ENCODE results near the gene RHBDL1.
"Not testable (repeated sequence)": the region's sequence is repeated elsewhere in the genome, so short reads cannot be mapped to it uniquely, and the experiment has no call there.

The RHBDL1 gene

DNA sequence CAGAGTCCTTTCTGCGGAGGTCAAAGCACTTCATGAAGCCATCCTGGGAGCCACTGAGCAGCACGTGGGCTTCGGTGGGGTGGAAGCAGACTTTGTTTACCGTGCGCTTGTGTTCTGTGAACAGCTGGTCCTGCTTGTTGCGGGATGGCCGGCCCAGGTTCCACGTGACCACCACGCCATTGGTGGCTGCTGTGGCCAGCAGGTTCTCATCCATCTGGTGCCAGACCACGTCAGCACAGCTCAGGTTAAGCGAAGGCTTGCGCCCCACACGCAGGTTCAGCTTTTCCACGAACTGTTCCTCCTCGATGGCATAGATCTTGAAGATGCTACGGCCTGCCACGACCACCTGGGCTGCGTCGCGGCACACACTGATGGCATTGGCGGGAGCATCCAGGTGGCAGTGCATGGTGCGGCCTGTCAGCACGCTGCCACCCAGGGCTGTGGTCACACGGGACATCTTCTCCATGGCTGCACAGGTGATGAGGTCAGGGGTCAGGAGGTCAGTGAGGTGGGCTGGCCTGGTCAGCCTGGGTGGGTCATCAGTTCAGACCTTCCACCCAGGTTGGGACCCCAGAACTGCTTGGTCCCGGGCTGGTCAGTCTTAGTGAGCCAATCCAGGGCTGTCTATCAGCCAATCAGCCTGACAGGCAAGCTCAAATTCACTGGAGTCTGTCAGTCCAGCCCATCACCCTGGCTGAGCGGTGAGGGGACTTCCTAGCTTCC, 13.9 kb downstream of the RHBDL1 start:
- no peaks in the 10 kb centered on the region for H3K36me3 Mint-ChIP-seq
- peak overlapping the region; percentile 86 for H3K4me3 Mint-ChIP-seq
- peaks cover 20% of the 10 kb centered on the region for H3K4me1 Mint-ChIP-seq
- H3K27me3 Mint-ChIP-seq: peaks cover 2% of the 10 kb centered on the region
- no peak for ATAC-seq (ENCODE audit: low read depth)
- peak overlapping the region; percentile 74 for H3K27ac Mint-ChIP-seq
- H3K9me3 Mint-ChIP-seq: no peaks in the 10 kb centered on the region
- DNase-seq (ENCODE audit: low spot score in 2 of 2): no peak

- not testable (repeated sequence) for DNase-seq (ENCODE audit: low spot score in 2 of 2); ATAC-seq (ENCODE audit: low read depth); H3K9me3 Mint-ChIP-seq; H3K27me3 Mint-ChIP-seq; H3K27ac Mint-ChIP-seq; H3K36me3 Mint-ChIP-seq
- peak overlapping the region; percentile 68 for H3K4me3 Mint-ChIP-seq
- H3K4me1 Mint-ChIP-seq: peaks cover 29% of the 10 kb centered on the region
Measured at GRCh38 chr16:691242-691641, 15.8 kb downstream of the RHBDL1 start.

DNA sequence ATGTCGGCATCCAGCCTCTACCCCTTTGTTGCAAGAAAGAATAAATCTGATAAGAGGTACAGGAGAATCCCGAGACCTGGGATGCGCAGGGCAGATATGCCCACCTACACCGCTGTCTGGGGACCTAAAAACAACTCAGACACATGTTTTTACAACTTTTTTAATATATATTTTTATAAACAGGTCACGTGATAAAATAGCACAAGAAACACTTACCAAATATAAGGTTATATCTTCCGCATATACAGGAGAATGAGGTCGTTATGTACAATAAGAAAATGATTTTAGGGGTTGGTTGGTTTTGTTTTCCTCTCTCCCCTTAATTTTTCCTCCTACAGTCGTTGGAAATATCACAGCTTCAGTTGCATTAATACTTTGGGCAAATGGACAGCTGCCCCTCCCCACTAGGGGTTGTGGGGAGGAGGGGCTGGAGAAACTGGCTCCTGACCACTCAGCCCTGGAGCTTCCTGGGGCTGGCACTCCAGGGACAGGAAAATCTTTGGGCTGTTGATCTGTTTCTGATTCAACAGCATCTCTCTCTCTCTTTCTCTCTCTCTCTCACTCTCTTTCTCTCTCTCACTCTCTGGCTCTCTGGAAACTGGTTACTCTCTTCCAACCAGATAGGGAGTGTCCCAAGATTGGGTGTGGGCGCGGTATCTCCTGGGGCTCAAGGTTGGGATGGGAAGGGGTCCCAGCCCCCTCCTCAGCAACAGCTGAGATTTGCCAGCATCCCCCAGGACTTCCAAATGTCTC, 17.1 kb downstream of the RHBDL1 start:
- peaks cover 29% of the 10 kb centered on the region for H3K4me1 Mint-ChIP-seq
- H3K9me3 Mint-ChIP-seq: no peaks in the 10 kb centered on the region
- ATAC-seq (ENCODE audit: low read depth) (no peak), DNase-seq (ENCODE audit: low spot score in 2 of 2) (no peak)
- H3K36me3 Mint-ChIP-seq: no peaks in the 10 kb centered on the region
- peaks cover 6% of the 10 kb centered on the region for H3K27me3 Mint-ChIP-seq
- H3K4me3 Mint-ChIP-seq: peak overlapping the region; percentile 18
- no peak overlapping the region for H3K27ac Mint-ChIP-seq

DNA sequence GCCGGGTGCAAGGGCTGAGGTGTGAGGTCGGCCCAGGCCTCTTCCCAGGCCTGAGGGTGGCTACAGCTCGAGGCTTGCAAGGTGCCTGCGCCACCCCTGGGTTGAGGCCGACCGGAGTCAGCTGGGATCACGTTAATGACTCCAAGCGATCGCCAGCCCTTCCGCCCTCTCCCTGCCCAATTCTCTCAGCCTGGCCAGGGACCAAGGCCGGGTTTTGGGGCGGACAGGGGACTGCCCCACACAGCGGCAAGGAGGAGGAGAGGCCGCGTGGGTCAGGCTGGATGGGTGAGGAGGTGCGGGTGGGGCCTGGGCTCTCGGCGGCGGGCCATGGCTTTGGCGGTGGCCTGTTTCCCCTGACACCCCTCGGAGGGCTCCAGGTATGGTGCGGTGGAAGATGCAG, 17.9 kb downstream of the RHBDL1 start:
- Mint-ChIP-seq H3K9me3 (no peaks in the 10 kb centered on the region), H3K36me3 (no peaks in the 10 kb centered on the region), H3K4me1 (peaks cover 29% of the 10 kb centered on the region), H3K4me3 (peak overlapping the region; percentile 80), H3K27me3 (peaks cover 6% of the 10 kb centered on the region), H3K27ac (no peak overlapping the region)
- DNase-seq (ENCODE audit: low spot score in 2 of 2): no peak
- ATAC-seq (ENCODE audit: low read depth): no peak

DNA sequence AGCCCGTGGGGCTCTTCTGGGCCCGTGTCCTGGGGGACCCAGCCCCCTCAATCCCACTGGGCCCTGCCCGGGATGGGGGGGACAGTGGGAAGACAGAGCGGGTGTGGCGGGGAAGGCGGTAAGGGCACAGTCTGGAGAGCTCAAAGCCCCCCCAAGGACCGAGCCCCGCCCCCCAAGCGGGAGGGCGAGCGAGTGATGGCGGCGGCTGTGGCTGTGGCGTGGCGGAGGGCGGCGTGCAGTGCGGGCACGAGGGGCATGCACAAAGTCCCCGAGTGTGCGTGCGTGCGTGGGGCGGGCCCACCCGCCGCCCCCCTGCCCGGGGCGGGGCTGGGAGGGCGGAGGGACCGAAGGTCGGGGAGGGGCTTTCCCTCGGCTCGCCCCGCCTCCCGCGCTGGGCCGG, 18.3 kb downstream of the RHBDL1 start:
- peaks cover 28% of the 10 kb centered on the region for H3K4me1 Mint-ChIP-seq
- peak; percentile 47 for ATAC-seq (ENCODE audit: low read depth)
- H3K9me3 Mint-ChIP-seq: no peaks in the 10 kb centered on the region
- DNase-seq (ENCODE audit: low spot score in 2 of 2): no peak
- H3K27ac Mint-ChIP-seq: no peak overlapping the region
- no peaks in the 10 kb centered on the region for H3K36me3 Mint-ChIP-seq
- peak overlapping the region; percentile 80 for H3K4me3 Mint-ChIP-seq
- peaks cover 6% of the 10 kb centered on the region for H3K27me3 Mint-ChIP-seq

DNA sequence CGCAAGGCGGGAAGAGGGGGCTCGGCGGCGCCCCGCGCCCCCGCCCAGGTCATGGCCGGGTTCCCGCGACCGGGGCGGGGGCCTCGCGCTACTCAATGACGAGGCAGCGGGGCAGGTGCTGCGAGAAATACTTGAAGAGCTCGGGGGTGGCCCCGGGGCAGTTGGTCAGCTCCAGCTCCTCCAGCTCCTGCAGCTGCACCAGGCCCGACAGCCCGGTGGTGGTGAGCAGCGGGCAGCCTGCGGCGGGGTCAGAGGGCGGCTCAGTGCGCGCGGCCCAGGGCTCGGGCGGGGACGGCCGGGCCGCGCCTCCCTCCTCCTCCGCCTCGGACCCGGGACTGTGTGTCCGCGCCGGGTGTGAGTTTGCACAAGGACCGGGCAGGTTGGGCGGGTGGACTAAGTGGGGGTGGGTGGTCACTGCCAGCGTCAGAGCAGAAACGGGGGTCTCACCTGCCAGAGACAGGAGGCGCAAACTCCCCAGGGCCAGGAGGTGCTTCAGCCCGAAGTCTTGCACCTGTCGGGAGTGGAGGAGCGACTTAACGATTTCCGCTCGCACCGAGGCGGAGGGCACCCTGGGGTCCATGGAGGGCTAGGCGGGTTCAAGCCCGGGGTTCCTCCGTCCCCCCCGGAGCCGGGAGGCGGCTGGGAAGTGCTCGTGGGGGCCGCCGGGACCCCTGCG, 18.9 kb downstream of the RHBDL1 start:
- peak overlapping the region; percentile 74 for H3K4me3 Mint-ChIP-seq
- H3K27me3 Mint-ChIP-seq: peaks cover 6% of the 10 kb centered on the region
- H3K4me1 Mint-ChIP-seq: peaks cover 25% of the 10 kb centered on the region
- no peaks in the 10 kb centered on the region for H3K36me3 Mint-ChIP-seq
- H3K9me3 Mint-ChIP-seq: no peaks in the 10 kb centered on the region
- no peak for ATAC-seq (ENCODE audit: low read depth)
- no peak overlapping the region for H3K27ac Mint-ChIP-seq
- no peak for DNase-seq (ENCODE audit: low spot score in 2 of 2)

DNA sequence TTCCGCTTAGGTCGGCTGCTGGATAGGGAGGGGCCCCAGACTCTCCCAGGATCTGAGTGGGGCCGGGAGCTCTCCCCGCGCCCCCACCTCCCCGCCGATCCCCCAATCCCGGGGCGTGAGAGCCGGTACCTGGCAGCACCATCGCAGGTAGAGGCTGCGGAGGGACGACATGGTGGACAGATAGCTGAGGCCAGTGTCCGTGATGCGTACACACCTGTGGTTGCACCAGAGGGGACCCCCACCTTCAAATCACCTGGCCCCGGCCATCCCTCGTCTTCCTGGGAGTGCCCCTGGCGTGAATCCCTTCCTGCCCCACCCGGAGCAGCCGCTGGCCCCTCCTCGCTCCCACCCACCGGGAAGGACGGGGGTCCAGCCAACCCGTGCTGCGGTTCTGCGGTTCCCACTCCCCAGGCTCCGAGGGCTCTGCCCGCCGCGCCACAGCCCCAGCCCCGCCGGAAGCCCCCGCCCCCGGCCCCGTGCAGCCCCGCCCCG, 19.4 kb downstream of the RHBDL1 start:
- no peaks in the 10 kb centered on the region for H3K36me3 Mint-ChIP-seq
- H3K27ac Mint-ChIP-seq: no peak overlapping the region
- H3K27me3 Mint-ChIP-seq: peaks cover 6% of the 10 kb centered on the region
- no peak for ATAC-seq (ENCODE audit: low read depth)
- no peaks in the 10 kb centered on the region for H3K9me3 Mint-ChIP-seq
- H3K4me1 Mint-ChIP-seq: peaks cover 21% of the 10 kb centered on the region
- peak overlapping the region; percentile 47 for H3K4me3 Mint-ChIP-seq
- no peak for DNase-seq (ENCODE audit: low spot score in 2 of 2)

DNA sequence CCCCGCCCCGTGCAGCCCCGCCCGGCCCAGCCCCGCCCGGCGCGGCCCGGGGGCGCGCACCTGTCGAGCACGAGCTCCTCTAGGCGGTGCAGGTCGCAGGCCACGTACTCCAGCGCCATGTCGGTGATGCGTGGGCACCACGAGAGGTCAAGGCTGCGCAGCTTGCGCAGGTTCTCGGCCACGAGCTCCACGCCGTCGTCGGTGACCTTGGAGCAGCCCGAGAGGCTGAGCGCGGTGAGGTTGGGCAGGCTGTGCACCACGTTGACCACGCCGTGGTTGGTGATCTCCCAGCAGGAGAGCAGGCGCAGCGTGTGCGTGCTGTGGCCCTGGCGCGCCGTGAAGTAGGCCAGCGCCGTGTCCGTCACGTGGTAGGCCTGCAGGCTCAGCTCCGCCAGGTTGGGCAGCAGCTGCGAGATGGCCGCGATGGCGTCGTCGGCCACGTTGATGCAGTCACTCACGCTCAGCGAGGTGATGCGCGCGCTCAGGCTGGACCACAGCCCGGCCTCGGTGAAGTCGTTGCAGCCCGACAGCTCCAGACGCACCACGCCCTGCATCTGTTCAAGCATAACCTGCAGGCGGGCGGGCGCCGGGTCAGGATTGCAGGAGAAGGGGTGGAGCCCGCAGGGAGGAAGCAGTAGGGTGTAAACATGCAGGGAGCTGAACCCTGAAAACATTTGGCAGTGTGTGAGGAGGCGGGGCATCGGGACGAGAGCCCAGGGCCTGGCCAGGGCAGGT, 20.1 kb downstream of the RHBDL1 start:
- H3K4me1 Mint-ChIP-seq: peaks cover 18% of the 10 kb centered on the region
- H3K27me3 Mint-ChIP-seq: peaks cover 6% of the 10 kb centered on the region
- ATAC-seq (ENCODE audit: low read depth) (peak; percentile 72), DNase-seq (ENCODE audit: low spot score in 2 of 2) (no peak)
- no peaks in the 10 kb centered on the region for H3K36me3 Mint-ChIP-seq
- no peak overlapping the region for H3K27ac Mint-ChIP-seq
- H3K9me3 Mint-ChIP-seq: no peaks in the 10 kb centered on the region
- peak overlapping the region; percentile 78 for H3K4me3 Mint-ChIP-seq

DNA sequence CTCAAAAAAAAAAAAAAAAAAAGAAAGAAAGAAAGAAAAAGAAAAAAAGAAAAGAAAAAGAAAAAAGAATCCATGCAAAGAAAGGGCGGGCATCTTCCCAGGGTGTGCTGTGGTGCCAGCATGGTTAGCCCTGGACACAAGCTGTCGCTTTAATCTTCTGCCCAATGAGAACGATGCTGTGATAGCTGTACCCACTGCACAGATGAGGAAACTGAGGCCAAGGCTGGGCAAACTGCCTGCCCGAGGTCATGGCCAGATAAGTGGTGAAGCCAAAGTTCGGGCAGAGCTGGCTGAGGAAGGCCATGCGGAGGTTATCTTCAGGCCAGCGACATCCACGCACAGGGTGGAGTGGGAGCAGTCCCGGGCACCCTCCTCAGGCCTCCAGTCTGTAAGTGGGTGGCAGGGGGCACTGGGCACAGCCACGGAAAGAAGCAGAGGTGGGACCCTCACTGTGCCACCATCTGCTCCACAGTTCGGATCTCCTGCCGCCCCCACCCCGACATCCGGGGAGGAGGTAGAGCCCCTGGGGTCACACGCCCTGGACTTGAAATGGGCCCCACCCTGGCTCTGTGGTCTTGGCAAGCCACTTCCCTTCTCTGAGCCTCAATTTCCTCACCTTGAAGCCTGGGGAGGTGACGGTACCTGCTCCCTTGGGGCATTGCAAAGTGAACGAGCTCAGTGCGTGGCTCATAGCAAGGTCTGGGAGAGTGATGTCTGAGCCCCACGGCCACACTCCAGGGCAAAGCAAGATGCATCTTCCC, 23.6 kb downstream of the RHBDL1 start:
- peaks cover 10% of the 10 kb centered on the region for H3K4me1 Mint-ChIP-seq
- no peak for DNase-seq (ENCODE audit: low spot score in 2 of 2)
- ATAC-seq (ENCODE audit: low read depth): no peak
- H3K27me3 Mint-ChIP-seq: peaks cover 16% of the 10 kb centered on the region
- H3K4me3 Mint-ChIP-seq: peak overlapping the region; percentile 11
- H3K27ac Mint-ChIP-seq: no peak overlapping the region
- H3K9me3 Mint-ChIP-seq: no peaks in the 10 kb centered on the region
- no peaks in the 10 kb centered on the region for H3K36me3 Mint-ChIP-seq

DNA sequence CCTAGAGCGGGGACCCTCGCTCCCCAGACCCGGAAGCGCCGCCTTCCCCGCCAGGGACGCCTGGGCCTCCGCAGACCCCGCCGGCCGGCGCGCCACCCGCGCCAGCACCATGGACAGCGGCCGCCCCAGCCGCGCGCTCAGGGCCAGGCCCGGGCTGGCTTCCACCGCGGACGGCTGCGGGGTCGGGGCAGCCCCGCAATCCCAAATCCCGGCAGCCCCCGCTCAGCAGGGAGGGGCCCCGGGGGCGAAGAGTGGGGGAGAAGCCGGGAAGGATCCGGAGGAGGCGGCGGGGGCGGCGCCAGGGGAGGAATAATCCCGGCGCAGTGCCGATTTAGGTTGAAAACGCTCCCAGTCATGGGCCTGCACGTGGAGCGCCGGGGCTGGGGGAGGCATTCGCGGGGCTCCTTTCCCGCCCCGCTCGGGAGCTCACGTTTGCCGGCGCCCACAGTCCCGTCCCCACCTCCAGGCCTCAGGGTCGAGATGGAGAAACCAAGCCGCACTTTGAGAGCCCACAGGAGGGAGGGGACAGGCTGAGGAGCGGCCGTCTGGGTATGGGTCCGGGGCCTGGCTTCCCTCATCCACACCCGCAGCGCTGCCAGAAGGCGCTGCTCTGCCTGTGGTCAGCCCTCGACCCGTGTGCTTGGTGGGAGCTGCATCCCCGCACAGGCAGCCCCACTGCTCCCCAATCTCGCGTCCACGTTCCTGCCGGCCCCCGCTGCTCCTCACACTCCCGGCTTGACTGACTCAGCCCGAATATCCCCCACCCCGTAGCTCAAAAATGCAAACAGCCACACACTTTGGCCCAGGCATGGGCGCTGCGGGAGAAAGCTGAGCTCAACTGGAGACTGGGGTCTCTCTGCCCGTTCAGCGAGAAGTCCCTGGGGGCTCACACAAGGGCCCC, 25.5 kb downstream of the RHBDL1 start:
- Mint-ChIP-seq H3K4me3 (no peak overlapping the region), H3K27ac (no peak overlapping the region), H3K9me3 (no peaks in the 10 kb centered on the region), H3K27me3 (peaks cover 18% of the 10 kb centered on the region), H3K36me3 (no peaks in the 10 kb centered on the region), H3K4me1 (peaks cover under 1% of the 10 kb centered on the region)
- DNase-seq (ENCODE audit: low spot score in 2 of 2): no peak
- peak; percentile 64 for ATAC-seq (ENCODE audit: low read depth)

DNA sequence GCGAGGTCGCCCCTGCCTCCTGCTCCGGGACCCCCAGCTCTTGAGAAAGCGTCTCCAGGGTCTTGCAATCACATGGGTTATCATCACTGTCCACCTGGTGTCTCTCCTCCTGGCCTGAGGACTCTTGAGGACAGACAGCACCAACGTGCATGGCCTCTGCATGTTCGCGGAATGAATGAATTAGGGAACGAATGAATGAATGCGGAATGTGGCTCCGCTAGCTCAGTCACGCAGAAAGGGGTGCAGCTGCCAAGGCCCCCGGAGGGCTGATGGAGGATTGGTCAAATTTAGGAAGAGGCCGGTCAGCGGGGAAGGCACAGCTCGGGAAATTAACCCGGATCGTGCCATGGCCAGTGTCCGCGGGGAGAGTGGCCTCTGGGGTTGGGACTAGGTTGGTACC, 26.9 kb downstream of the RHBDL1 start:
- Mint-ChIP-seq H3K4me3 (no peak overlapping the region), H3K27me3 (peaks cover 16% of the 10 kb centered on the region), H3K9me3 (no peaks in the 10 kb centered on the region), H3K27ac (no peak overlapping the region), H3K36me3 (no peaks in the 10 kb centered on the region), H3K4me1 (peaks cover 3% of the 10 kb centered on the region)
- ATAC-seq (ENCODE audit: low read depth): no peak
- DNase-seq (ENCODE audit: low spot score in 2 of 2): no peak

GRCh38 chr16:703406-703805, 27.9 kb downstream of the RHBDL1 start:
- ATAC-seq (ENCODE audit: low read depth) (no peak), DNase-seq (ENCODE audit: low spot score in 2 of 2) (no peak)
- Mint-ChIP-seq H3K27ac (no peak overlapping the region), H3K4me1 (peaks cover 3% of the 10 kb centered on the region), H3K9me3 (no peaks in the 10 kb centered on the region), H3K4me3 (no peak overlapping the region), H3K36me3 (no peaks in the 10 kb centered on the region), H3K27me3 (peaks cover 24% of the 10 kb centered on the region)

Measured in memory B cell (primary cell).